Stimulated activated CD4-positive, alpha-beta T cell treated with anti-CD3 and anti-CD28 coated beads, Interleukin-2, amount 100 ng/mL, for 24 hours (primary cell): ENCODE data around the gene PEG3.
"Not testable (repeated sequence)": the region's sequence is repeated elsewhere in the genome, so short reads cannot be mapped to it uniquely, and the experiment has no call there.

Experiments used
- DNase-seq, 2 donors: peaks; one replicate each; pipeline ENCODE4 v3.0.0-alpha.2; 2020

The PEG3 gene

DNA sequence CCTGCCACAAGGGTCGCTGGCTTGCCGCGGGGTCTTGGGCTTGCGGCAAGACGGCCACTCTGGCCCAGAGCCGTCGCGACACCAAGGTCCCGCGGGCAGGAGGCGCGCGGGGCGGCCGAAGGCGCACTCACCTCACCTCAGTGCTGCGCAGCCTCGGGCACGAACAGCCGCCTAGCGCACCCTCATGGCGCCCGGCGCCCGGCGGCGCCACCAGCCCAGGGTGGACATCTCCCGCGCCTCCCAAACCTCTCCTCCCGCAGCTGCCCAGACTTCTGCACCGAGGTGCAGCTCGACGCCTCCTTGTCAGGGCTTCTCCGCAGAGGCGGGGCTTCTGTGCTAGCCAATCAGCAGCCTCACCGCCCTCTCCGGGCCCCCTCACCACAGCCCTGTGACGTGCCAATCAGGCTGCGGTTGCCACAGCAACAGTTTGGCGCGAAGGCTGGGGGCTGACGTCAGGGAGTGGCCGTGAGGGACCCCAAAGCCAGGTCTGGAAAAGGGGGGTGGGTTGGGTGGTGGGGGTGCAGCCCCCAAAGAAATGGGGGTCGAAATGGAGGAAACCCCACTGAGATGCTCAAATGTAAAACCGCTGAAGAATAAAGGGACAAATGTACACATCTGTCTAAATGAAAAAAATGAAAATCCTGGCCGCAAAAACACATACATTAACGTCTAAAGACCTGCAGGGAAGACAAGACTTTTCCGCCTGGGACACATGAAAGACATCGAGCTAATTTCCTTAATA, at the start of gene PEG3, which contains the start of gene ZIM2:
PEG3 (minus strand) TSS at position 276 of the 742 bp plus-strand sequence. CDS start 16,071 bp downstream, outside the sequence.
ZIM2 (minus strand) TSS at position 276 of the 742 bp plus-strand sequence. CDS start 16,449 bp downstream, outside the sequence.
- no peak for DNase-seq

DNA sequence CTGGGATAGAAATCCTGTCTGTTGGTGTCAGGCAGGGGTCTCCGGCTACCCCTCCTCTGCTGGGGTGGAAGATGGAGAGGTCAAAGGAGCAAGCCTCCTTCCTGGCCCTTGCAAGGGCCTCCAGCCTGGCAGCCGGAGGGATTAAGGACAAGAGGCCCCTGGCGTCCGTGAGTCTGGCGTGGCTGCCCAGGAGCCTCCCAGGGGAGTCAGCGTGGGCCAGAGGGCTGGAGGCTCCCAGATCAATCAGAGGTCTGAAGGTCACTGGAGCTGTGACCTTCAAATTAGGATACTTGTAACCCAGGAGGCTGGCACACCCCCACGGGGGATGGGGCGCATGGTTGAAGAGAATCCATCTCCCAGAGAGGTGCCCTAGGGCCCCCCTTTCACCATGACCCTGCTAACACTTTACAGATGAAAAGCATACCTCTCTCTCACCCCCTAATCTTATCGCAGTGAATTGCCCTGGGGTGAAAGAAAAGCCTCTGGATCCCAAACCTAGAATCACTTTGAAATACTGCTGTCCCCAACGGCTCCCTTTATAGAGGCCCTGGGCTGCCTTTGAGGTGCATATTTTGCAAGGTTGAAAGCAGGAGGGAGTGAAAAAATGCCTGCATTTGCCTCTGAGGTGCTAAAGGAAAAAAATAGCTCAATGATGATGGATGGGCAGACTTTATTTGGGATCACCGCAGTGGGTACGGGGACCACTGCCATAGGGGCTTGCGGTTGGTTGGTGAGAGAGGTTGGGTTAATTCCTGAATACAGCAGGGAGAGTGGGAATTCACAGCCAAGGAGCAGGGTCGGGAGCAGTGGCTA, 44.9 kb upstream of the PEG3 start:
- DNase-seq = no peak

DNA sequence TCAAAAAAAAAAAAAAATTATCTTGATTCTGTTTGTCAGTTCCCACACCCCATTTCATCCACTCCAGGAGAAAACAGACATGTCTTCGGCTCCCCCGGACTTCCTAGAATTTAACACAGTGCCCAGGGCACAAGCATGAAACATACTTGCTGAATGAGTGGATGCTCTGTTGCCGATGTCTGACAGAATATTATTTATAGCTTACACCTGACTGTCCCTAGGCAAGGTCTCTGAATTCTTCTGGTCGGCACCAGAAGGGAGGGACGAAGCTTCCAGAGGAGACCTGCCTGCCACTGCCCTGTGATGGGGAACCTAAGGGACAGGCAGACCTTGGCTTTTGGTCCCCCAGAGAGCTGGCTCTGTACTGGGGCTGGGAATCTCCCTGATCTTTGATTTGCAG, 43.9 kb upstream of the PEG3 start:
- no peak for DNase-seq

DNA sequence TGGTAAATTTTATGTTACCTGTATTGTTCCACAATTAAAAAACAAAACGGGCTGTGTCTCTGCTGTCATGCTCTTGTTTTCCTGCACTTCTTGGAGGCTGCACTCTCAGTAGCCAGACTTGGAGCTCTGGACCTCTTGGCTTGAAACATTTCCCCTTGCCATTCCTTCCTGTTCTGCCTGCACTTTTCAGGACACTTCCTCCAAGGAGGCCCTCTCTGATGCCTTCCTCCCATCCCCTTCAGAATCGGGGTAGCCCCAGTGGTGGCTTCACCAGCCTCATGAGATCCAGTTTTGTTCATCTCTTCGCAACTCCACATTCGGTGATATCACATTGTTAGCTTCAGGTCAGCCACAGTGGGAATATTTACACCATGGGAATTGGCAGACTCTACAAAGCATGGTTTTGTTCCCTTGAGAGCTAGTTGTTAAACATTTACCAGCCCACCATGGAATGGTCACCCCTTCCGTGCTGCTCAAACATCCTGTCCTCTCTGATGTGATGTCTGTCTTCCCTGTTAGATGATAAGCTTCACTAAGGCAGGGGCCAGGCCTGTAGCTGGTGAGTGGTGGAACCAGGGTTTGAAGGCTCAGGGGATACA, 40.2 kb upstream of the PEG3 start:
- no peak for DNase-seq

DNA sequence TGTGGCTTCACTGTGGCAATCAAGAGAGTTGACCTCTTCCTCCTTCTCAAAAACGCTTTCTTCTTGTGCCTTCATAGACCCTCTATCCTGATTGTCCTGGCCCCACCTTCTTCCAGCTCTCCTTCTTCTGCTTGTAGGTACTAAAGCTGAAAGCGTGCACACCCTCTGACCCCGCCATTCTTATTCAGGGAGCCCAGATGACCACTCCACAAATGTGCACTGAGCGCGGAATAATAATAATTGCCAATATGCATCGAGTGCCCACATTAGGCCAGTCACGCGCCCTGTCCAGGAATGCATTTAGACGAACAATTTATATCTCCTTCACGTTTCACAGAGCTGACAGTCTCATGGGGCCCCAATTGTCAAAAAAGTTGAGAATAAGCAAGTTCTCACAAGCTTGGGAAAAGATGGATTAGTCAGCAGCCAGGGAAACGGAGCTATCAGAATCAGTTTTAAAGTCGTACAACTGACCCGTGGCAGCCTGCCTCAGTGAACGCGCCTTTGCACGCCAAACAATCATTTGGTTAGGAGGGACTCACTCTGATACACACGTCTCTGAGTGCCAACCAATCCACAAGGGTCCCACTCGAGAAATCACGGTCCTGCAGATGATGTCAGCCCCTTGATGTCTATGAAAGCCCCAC, 36.7 kb upstream of the PEG3 start:
- no peak for DNase-seq

DNA sequence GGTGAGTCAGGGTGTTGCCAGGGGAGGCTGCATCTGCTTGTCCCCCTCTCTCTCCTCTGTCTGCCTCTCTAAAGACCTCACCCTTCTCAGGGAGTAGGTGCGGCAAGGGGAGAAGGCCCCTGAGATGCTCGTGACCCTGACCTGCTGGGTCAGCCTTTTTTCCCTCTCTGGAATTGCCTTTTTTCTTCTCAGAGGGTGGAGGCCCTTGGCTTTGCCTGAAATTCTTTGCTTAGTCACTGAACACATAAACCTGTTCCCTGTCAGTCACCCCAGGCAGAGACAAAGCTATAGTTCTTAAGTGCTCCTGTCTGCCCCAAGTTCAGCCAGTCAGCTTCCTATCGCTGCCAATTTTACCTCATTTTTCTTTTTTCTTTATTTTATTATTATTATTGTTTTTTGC, 35.2 kb upstream of the PEG3 start:
- DNase-seq = no peak

DNA sequence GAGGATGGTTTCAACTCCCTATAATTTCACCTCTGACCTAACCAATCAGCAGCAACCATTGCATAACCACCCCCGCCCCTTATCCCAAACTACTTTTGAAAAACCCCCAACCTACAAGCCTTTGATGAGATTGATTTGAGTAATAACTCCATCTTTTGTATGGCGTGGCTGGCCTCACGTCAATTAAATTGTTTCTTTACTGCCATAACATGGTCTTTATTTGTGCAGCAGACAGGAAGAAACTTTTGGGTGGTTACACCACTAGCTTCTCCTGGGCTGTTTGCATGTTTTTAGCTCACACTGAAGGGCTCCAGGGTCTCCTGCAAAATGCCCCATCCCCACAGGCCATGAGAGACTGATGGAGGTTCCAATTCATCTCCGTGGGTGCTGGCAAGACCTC, 34.0 kb upstream of the PEG3 start:
- DNase-seq = no peak

DNA sequence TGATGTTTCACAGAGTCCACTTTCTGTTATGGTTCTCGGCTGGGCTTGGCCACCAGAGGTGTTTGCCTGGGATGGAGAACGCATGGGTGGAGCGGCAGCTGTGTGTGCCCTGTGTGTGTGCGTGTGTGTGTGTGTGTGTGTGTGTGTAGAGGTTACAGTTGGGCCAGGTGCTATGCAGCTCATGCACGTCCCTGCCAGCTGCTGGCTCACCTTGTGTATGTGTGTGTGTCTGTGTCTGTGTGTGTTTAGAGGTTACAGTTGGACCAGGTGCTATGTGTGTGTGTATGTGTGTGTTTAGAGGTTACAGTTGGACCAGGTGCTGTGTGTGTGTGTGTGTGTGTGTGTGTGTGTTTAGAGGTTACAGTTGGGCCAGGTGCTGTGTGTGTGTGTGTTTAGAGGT, 33.0 kb upstream of the PEG3 start:
- DNase-seq = no peak

DNA sequence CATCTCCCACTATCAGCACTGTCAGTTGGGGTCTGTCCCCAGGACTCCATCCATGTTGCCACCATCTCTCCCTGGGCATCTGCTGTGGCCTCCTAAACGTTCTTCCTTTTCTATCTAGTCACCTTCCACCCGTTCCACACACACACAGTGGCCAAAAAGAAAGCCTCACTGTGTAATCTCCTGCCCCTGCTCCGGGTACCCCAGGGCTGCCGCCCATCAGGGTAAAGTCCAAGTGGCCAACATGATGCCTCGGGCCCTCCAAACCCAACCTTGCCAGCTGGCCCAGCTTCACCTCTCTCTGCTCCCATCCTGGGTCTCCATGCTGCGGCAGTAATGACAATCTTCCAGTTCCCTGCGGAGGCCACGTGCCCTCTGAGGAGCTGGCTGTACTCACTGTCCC, 29.4 kb upstream of the PEG3 start:
- DNase-seq = no peak

DNA sequence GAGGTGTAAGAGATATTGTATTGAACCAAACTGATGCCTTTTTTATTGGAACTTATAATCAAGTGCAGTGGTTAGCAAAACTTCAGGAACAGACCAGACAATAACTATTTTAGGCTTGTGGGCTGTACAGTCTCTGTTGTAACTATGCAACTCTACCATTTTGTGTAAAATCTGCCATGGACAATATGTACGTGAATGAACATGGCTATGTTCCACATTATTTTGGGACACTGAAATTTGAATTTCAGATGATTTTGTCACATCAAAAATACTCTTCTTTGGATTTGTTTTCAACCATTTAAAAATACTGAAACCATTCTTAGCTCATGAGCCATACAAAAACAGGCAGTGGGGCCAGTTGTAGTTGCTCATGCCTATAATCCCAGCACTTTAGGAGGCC, 27.9 kb upstream of the PEG3 start:
- no peak for DNase-seq

DNA sequence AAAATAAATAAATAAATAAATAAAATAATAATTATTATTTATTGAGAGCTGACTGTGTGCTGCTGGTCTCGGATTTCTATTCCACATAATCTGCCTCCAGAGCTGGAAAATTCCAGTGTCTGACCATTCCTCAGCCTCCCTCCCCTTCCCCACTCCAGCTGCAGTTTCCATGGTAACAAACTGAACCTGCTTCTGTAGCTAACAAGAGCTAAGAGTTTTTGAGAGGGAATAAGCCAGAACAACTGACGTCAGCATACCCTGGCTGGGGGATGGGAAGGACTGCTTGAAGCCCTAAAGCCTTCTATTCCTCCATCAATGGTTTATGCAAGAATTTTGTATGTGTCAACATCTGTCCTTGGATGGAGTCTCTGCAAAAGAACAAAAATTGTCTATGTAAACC, 26.0 kb upstream of the PEG3 start:
- no peak for DNase-seq

DNA sequence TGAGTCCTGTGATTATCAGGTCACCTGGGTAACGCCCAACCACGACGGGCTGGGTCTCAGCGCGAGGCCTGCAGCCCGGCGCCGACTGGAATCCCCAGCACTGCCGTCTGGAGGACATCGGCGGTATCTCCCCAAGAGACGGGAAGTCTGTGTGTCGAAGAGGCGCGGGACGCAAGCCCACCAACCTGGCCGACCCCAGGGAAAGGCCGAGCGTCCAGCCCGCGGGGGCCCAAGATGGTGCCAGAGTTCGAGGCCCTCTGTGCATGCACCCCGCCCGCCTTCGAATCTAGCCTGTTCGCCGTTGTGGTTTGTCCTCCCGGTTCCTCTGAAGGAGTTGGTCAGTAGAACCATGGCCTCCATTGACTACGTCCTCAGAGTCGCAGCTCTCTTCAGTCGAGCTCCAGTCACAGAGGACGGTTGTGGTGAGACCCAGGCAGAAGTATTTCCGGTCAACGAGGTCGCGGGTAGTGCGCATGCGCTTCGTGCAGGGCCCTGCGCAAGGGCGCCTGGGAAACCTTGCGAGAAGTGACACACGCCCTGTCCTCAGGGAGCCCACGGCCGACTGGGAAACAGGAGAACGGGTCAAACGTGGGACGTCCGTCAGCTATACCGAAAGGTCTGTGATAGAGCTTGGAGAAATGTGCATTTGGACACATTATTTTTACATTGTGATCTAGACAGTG, 24.1 kb upstream of the PEG3 start:
- DNase-seq = no peak

DNA sequence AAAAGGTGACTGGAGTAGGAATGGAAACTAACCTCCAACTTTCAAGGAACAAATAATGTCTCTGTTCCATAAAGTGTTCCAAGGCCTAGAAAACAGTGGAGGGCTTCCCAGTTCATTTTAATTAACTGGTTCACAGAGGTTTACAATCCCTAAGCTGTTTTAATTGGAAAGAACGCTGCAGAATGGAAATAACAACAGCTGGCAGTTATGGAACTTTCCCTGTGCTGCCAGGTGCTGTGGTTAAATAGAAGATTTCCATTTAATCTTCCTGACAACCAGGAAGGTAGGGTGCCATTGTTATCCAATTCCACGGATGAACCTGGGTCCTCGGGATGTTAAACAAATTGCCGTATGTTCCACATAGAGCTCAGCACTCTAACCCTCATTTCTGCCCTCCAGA, 22.2 kb upstream of the PEG3 start:
- no peak for DNase-seq

DNA sequence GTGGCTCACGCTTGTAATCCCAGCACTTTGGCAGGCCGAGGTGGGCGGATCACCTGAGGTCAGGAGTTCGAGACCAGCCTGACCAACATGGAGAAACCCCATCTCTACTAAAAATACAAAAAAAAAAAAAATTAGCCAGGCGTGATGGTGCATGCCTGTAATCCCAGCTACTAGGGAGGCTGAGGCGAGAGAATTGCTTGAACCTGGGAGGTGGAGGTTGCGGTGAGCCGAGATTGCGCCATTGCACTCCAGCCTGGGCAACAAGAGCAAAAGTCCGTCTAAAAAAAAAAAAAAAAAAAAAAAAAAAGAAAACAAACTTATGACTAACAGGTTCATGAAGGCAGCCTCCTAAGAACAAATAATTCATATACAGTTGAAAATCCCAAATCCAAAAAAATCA, 19.9 kb upstream of the PEG3 start:
- not testable (repeated sequence) for DNase-seq

DNA sequence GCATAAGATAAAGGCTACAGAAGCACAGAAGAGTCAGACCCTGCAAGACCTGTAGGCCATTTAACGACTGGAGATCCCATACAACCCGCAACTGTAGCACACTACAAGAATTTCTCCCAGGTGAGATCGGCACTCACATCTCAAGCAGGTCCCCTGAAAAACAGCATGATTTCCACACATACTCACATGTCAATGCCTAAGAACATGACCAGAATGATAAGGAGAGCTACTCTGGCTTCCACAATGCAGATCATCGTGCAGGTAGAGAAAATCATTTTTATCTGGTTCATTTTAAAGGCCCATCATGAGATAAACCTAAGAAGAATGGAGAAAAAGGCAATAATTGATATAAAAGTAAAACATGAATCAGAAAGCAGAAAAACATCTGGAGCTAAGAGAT, 17.5 kb upstream of the PEG3 start:
- no peak for DNase-seq

DNA sequence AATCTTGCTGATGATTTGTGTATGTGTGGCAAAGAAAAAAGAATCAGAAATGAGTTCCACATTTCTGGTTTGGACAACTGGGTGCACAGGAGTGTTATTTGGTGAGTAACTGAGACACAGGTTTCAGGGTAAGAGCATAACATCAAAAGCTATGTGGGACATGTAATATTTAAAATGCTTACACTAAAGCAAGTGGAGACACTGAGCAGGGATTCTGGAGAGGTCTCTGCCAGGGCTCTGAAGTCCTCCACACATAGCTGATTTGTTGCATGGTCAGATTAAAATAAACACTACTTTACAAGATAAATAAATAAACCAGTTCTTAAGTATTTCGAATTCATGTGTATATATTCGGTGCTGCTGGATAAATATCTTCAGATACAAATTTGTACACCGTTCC, 16.3 kb upstream of the PEG3 start:
- DNase-seq = no peak

DNA sequence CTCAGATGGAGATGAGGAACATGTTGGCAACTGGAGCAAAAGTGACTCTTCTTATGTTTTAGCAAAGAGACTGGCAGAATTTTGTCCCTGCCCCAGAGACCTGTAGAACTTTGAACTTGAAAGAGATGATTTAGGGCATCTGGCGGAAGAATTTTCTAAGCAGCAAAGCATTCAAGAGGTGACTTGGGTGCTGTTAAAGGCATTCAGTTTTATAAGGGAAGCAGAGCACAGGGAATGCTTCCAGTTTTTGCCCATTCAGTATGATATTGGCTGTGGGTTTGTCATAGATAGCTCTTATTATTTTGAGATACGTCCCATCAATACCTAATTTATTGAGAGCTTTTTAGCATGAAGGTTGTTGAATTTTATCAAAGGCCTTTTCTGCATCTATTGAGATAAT, 11.8 kb upstream of the PEG3 start:
- not testable (repeated sequence) for DNase-seq

DNA sequence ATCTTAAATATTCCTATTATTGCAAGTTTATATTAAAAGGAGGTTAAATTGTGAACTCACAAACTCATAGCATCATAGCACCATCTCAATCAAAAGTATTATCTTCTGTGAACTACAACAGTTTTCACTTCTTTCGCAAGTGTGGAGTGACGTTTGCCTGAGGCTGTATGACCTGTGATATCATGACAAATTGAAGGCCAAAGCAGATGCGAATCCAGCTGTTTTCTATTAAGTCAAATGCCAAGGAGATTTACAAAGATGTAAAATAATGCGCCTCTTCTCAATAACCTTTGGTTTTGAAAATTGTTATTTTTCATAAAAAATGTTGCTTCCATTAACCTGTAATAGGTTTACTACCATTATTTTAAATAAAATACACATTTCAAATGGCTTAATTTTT, 7.6 kb upstream of the PEG3 start:
- DNase-seq = no peak

DNA sequence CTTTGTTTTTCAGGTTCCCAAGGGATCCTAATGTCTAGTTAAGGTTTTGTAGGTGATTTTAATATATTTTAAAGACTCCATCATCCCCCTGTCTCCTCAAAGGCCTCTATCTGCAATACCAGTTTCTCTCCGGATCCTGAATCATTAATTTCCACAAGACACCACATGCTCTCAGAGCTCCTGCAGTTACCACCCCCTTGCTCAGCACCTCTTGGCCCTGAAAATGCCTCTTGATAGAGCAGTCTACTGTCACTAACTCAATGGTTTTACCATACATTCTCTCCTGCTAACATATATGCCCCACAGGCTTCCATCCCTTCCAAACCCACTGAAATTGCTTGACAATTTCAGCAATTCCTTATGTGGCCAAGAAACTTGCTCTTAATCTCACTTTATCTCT, 1.9 kb upstream of the PEG3 start:
- no peak for DNase-seq

DNA sequence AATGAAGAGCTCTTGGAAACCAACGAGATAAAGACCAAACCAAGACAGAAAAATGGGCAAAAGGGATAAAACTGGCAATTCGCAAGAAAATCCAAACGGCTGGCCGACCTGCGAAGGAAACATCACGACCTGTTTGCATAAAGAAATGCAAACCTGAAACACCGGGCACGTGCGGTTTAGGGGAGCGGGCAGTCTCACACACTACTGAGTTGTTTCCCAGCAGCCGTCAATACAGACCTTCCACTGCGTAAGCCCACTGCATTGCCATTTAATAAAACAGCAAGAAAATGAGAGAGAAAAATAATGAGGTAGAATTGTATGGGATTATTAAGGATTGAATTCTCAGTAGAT, 642 bp upstream of the PEG3 start:
- no peak for DNase-seq

DNA sequence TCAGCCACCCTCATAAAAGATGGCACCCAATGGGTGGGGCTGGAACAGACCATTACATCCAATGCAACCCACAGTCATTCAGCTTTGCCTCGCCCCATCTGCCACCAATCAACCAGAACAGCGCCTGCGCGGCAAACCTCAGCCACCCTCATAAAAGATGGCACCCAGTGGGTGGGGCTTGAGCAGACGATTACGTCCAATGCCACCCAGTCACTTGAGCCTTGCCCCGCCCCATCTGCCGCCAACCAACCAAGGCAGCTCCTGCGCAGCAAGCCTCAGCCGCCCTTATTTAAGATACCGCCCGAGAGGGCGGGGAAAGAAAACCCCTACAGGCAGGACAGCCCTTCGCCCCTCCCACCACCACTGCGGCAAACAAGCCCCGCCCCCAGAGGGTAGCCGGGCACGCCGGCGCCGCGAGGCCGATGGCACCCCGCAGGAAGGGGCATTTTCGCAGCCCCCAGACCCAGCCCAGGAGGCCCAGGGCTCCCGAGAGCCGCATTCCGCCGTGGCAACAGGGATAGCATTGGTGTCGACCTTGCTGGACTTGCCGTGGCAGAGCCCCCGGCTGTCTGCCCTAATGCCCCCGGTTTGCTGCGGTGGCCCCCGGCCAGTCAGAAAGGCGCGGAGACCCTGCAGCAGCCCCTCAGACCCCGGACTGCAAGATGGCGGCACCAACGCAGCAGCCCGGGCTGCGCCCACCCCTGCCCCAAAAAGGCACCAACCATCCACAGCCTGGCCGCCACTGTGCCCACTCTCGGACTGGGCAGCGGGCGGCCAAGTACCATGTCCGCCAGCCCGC, 675 bp downstream of the PEG3 start:
- DNase-seq = peak in 1 of 2 donors; percentile 2
